Ovary (tissue), 9 donors: Measurements from ENCODE around the gene CCDC102A. TPM values are rescaled to one million over a fixed set of nuclear protein-coding genes. Genes with fewer than 3 reads are reported as not detected.

ENCODE experiments used
- DNase-seq, 5 donors: peaks; one replicate each; pipeline ENCODE4 v3.0.0-alpha.2; 2019 to 2020
- H3K27ac ChIP-seq, 2 donors: fragments of 200-600 bp; one replicate each; pipeline versions ENCODE4 v1.5.1 to v1.8.0; 2019 to 2022
- H3K27me3 ChIP-seq: fragments of 200-600 bp; one replicate; pipeline ENCODE4 v1.8.0; 2022
- H3K36me3 ChIP-seq: fragments of 200-600 bp; sonication (generic); one replicate; pipeline ENCODE4 v1.5.1; 2019
- H3K4me1 ChIP-seq: one replicate; pipeline ENCODE4 v1.8.1; 2013; ENCODE audit warnings: mild to moderate bottlenecking, moderate library complexity; ENCODE audit not compliant: insufficient read depth
- H3K4me3 ChIP-seq: fragments of 200-600 bp; sonication (generic); one replicate; pipeline ENCODE4 v1.5.1; 2017
- H3K9me3 ChIP-seq, 2 donors: fragments of 200-600 bp in 1 of 2; sonication (generic) in 1 of 2; one replicate each; pipeline versions ENCODE4 v1.5.1 to v1.8.1; 2013 to 2019; ENCODE audit warnings: mild to moderate bottlenecking in 1 of 2, moderate library complexity in 1 of 2
- EP300 ChIP-seq: sonication (generic); formaldehyde crosslinking; IDR thresholded peaks from one replicate; pipeline ENCODE4 v1.6.1; 2017; ENCODE audit warnings: antibody characterized with exemption
- POLR2A ChIP-seq: fragments of 450-650 bp; IDR thresholded peaks from one replicate; pipeline ENCODE4 v1.6.1; 2017; ENCODE audit warnings: antibody characterized with exemption, mild to moderate bottlenecking, moderate library complexity
- WGBS, 3 donors: extraction: QIAGEN DNeasy Blood & Tissue Kit in 1 of 3; methylation state at CpG; one replicate each; pipeline versions ENCODE4 v1.1.5 to v1.1.7; 2013 to 2017; 5-methylcytosine and 5-hydroxymethylcytosine counted together
- intact Hi-C, 4 donors: fragments of 100-400 bp; cut with DNase I; formaldehyde crosslinking; loops; one replicate each; pipeline versions ENCODE4 v1.11.0 to v1.15.1; 2022 to 2023
- polyA plus RNA-seq, 2 donors: library from polyadenylated mRNA; stranded (reverse); fragments of 200-250 nt in 1 of 2; fragments of 350-450 nt in 1 of 2; fragmentation: Illumina TruSeq in 1 of 2; extraction: RNeasy Lipid Tissue Mini Kit (QIAGEN cat#74804) in 1 of 2; gene quantifications; one replicate each; pipeline ENCODE4 v1.2.3, GENCODE V29; 2013 to 2014
- total RNA-seq, 7 donors: library from RNA; depleted of rRNA in 2 of 7; stranded (reverse); fragments of >200 nt in 2 of 7; fragmentation: NEBNext Ultra II Directional in 3 of 7; extraction: Animal tissue kit (Norgen Biotek cat#: 25700) in 3 of 7; gene quantifications; one replicate each; pipeline versions ENCODE4 v1.1.0 to v1.2.4, GENCODE V29; 2016 to 2023
- TF ChIP-seq, protein P1 (sequence below), 3 donors: fragments of 450-650 bp in 2 of 3; fragments of 200-600 bp in 1 of 3; IDR thresholded peaks; one replicate each; pipeline versions ENCODE4 v1.5.1 to v1.8.0; 2016 to 2022; ENCODE audit warnings: antibody characterized with exemption in 3 of 3, mild to moderate bottlenecking in 1 of 3
- donor health status: DM: no; HTN: no; CAD: no; lungs with moderate emphysema.
- donor health status: DM: no; HTN: no; CAD: no.
- donor health status: Bipolar disorder and iron deficiency.
- donor health status: DM: yes; HTN: yes; CAD: no.
- donor health status: DM: no; HTN: no; CAD: no.
- donor health status: DM: yes; HTN: yes; CAD: no.

Gene CCDC102A
- total and polyA plus RNA-seq, 9 donors, result 5.9 to 22.4 (median 12.5) TPM

DNA sequence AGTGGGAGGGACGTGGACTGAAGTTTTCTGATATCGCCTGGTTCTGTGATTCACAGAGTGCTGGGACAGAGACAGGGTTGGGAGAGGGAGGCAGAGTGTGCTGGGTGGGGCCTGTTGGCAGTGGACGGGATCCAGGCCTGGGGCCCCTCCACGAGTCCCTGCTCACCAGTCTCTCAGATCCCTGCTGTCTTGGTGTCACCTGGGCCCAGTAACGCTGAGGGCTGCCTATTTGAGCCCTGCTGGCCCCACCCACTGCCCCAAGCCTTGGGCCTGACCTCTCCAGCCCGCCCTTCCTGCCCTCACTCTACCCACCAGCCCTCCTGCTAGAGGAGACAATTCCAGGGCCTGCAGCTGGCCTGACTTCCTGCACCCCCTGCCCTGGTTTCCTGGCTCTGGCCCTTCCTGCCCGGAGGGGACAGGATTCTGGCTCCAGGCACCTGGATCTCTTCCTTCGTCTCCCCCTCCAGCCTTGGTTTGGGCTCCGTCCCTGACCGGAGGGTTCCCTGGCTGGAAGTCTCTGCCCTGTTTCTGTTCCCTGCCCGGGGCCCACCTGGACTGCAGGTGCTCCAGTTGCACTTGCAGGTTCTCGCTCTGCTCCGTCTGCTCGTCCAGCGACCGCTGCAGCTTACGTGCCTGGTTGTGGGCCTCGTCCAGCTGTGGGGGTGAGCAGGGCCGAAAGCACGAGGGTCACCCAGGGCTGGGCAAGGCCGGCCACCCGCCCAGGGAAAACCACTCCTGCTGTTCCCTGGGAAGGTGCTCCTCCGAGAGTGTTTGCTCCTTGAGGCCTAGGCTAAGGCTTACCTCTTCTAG, 21.4 kb downstream of the CCDC102A start:
- H3K27ac ChIP-seq, result no peak overlapping the region
- WGBS, 3 donors, result 80 to 82% (median 80%) methylated on average over 23 of the region's 23 CpGs
- no peaks in the 10 kb centered on the region for H3K36me3 ChIP-seq

DNA sequence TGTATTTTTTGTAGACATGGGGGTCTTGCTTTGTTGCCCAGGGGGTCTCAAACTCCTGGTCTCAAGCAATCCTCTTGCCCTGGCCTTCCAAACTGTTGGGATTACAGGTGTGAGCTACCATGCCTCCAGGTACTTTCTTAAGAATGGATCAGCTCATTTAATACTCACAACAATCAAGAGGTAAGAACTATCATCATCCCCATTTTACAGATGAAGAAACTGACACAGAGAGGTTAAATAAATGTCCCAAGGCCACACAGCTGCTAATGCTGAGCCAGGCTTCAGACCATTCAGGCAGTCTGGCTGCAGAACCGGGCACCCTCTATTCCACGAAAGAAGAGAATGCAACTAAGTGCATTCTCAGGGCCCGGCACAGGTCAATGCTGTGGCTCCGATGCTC, 22.0 kb downstream of the CCDC102A start:
- no peak for DNase-seq
- Histone ChIP-seq H3K9me3 (no peaks in the 10 kb centered on the region), H3K27ac (no peak overlapping the region), H3K4me1 (no peaks in the 10 kb centered on the region), H3K27me3 (no peaks in the 10 kb centered on the region), H3K4me3 (no peak overlapping the region), H3K36me3 (no peaks in the 10 kb centered on the region)
- TF ChIP-seq EP300, result no peak
- 58 to 70% (median 61%) methylated on average over 4 of the region's 4 CpGs for WGBS, 3 donors
- intact Hi-C loops, result loop anchor here in 3 of 4 donors (10.0 kb wide), 3 partner anchors 50 to 210 kb away; partner anchors contain the start of gene POLR2C (in 1 of the 3)

More for the DNA sequence above, 21.4 kb downstream of the CCDC102A start:
- intact Hi-C loops, result loop anchor here (5.0 to 10.0 kb wide), 5 partner anchors 50 to 210 kb away; partner anchors contain the start of gene POLR2C (in 1 of the 4)
- no peaks in the 10 kb centered on the region for H3K4me1 ChIP-seq
- no peaks in the 10 kb centered on the region for H3K27me3 ChIP-seq
- DNase-seq, result peak in 1 of 5 donors; percentile 2
- TF ChIP-seq EP300 (no peak), POLR2A (no peak)
- TF ChIP-seq, protein P1, sequence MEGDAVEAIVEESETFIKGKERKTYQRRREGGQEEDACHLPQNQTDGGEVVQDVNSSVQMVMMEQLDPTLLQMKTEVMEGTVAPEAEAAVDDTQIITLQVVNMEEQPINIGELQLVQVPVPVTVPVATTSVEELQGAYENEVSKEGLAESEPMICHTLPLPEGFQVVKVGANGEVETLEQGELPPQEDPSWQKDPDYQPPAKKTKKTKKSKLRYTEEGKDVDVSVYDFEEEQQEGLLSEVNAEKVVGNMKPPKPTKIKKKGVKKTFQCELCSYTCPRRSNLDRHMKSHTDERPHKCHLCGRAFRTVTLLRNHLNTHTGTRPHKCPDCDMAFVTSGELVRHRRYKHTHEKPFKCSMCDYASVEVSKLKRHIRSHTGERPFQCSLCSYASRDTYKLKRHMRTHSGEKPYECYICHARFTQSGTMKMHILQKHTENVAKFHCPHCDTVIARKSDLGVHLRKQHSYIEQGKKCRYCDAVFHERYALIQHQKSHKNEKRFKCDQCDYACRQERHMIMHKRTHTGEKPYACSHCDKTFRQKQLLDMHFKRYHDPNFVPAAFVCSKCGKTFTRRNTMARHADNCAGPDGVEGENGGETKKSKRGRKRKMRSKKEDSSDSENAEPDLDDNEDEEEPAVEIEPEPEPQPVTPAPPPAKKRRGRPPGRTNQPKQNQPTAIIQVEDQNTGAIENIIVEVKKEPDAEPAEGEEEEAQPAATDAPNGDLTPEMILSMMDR (IDR thresholded peaks at IDR 0.05), result no peak
- no peak overlapping the region for H3K4me3 ChIP-seq
- H3K9me3 ChIP-seq, result no peaks in the 10 kb centered on the region

DNA sequence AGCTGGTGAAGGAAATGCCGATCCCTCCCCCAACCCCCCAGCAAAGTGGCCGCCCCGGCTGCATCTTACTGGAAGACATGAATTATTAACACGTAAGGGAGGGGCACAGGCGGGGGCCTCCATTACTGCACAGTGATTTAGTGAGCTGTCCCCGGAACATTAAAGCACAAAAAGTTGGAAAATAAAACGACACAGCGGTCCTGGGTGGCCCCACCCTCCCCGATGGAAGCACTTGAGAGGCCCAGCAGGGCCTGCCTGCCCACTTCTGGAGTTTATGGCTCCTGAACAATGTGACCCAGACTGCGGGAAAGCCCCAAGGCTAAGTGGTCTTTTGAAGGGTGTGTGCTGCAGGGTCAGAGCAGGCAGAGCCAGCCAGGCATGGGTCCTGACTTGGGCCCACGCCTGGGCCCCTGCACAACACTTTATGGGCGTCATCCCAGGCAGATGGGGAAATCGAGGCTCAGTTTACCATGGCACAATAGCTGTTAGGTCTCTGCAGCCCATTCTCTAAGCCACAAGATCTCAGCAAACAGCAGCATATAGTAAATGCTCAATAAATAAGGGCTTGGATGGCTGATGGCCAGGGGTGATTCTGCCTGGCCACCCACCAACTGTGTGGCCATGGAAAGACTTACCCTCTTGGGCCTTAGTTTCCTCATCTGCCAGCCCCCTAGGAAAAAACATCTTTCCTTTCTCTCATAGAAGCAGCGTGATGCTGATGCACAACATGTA, 22.8 kb downstream of the CCDC102A start:
- Histone ChIP-seq H3K4me3 (no peak overlapping the region), H3K9me3 (no peaks in the 10 kb centered on the region), H3K4me1 (no peaks in the 10 kb centered on the region), H3K36me3 (no peaks in the 10 kb centered on the region), H3K27ac (no peak overlapping the region), H3K27me3 (no peaks in the 10 kb centered on the region)
- intact Hi-C loops, result loop anchor here in 3 of 4 donors (10.0 kb wide), 3 partner anchors 49 to 209 kb away; partner anchors contain the start of gene POLR2C (in 1 of the 3)
- no peak for DNase-seq
- WGBS, 3 donors, result 47 to 66% (median 63%) methylated on average over 14 of the region's 14 CpGs
- TF ChIP-seq, protein P1 (IDR thresholded peaks at IDR 0.05), result no peak
- TF ChIP-seq POLR2A, result no peak
- TF ChIP-seq EP300, result no peak

- Histone ChIP-seq H3K27ac (no peak overlapping the region), H3K4me3 (no peak overlapping the region), H3K36me3 (no peaks in the 10 kb centered on the region), H3K9me3 (no peaks in the 10 kb centered on the region), H3K27me3 (no peaks in the 10 kb centered on the region), H3K4me1 (no peaks in the 10 kb centered on the region)
- DNase-seq, result no peak
- TF ChIP-seq EP300 (no peak), POLR2A (no peak)
- TF ChIP-seq, protein P1 (IDR thresholded peaks at IDR 0.05), result no peak
- 89 to 94% (median 91%) methylated on average over 22 to 23 of the region's 23 CpGs for WGBS, 3 donors
- intact Hi-C loops, result loop anchor here in 3 of 4 donors (10.0 kb wide), 3 partner anchors 48 to 208 kb away; partner anchors contain the start of gene POLR2C (in 1 of the 3)
Observed at GRCh38 chr16:57512296-57513001, 23.9 kb downstream of the CCDC102A start.
